ENCODE measurements around the gene NELFB. TPM values are rescaled to one million over a fixed set of nuclear protein-coding genes. Genes with fewer than 3 reads are reported as not detected.

The NELFB gene
- total and polyA plus RNA-seq, 9 of the 15 experiments (the other 6 are each of a cell fraction or from before 2014, with no cell fraction given) = 0.24 to 84.0 (median 29.7) TPM

DNA sequence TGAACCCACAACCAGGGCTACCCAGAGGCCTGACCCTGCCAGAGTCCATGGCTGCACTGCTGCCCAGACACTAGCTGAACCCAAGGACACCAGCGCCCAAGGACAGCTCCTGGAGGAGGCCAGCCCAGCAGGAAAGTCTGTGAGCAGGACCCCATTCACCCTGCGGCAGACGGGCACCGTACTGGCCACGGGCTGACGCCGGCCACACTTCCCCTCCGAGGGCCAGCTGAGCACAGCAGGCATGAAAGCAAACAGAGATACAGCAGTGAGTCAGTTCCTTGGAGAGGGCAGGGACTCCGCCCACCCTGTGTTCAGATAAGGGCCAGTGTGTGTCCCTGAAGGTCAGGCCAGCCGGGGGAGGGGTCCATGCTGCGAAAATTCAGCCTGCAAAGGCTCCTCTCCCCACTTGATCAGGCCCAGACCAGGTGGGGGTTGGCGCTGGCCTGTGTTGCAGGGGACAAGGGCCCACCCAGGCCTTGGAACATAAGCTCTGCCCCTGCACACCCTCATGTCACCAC lies 36.3 kb upstream of the NELFB start (continued):
- TF ChIP-seq, protein P1, sequence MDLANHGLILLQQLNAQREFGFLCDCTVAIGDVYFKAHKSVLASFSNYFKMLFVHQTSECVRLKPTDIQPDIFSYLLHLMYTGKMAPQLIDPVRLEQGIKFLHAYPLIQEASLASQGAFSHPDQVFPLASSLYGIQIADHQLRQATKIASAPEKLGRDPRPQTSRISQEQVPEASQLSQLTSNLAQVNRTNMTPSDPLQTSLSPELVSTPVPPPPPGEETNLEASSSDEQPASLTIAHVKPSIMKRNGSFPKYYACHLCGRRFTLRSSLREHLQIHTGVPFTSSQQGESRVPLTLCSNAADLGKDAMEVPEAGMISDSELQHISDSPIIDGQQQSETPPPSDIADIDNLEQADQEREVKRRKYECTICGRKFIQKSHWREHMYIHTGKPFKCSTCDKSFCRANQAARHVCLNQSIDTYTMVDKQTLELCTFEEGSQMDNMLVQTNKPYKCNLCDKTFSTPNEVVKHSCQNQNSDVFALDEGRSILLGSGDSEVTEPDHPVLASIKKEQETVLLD (IDR thresholded peaks at IDR 0.05) = peak; percentile 82
- TF ChIP-seq MAZ (CRISPR knock-in tag; conservative IDR thresholded peaks at IDR 0.05 in 1 of 2, IDR thresholded peaks at IDR 0.05 in 1 of 2) (peak; percentile 73 to 76), FOSL1 (tag; conservative IDR thresholded peaks at IDR 0.05) (peak; percentile 91), KLF13 (tag; IDR thresholded peaks at IDR 0.05; ENCODE audit: borderline replicate concordance, low read depth) (peak; percentile 96; the same call in 1 of the 2 replicates), SAFB2 (IDR thresholded peaks at IDR 0.05; ENCODE audit: borderline replicate concordance, low read depth, low read length, severe bottlenecking) (no peak), BDP1 (IDR thresholded peaks at IDR 0.05; ENCODE audit: insufficient read depth, insufficient read length) (no peak), RFX7 (CRISPR knock-in tag; IDR thresholded peaks at IDR 0.05) (no peak), SRSF9 (IDR thresholded peaks at IDR 0.05; ENCODE audit: borderline replicate concordance, low read depth, low read length) (no peak), PHF21A (IDR thresholded peaks at IDR 0.05; ENCODE audit: borderline replicate concordance, low read depth) (no peak), SFPQ (IDR thresholded peaks at IDR 0.05; ENCODE audit: low read depth, low read length) (no peak), RUNX1 (IDR thresholded peaks at IDR 0.05; ENCODE audit: low read depth) (no peak), ZBTB40 (IDR thresholded peaks at IDR 0.05) (no peak), ZBTB40 (CRISPR knock-in tag; IDR thresholded peaks at IDR 0.05) (no peak)
- TF ChIP-seq, protein P2, sequence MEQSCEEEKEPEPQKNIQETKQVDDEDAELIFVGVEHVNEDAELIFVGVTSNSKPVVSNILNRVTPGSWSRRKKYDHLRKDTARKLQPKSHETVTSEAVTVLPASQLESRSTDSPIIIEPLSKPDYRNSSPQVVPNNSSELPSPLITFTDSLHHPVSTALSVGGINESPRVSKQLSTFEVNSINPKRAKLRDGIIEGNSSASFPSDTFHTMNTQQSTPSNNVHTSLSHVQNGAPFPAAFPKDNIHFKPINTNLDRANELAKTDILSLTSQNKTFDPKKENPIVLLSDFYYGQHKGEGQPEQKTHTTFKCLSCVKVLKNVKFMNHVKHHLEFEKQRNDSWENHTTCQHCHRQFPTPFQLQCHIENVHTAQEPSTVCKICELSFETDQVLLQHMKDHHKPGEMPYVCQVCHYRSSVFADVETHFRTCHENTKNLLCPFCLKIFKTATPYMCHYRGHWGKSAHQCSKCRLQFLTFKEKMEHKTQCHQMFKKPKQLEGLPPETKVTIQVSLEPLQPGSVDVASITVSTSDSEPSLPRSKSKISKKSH (CRISPR knock-in tag; IDR thresholded peaks at IDR 0.05) = no peak
